ENCODE results near the gene OAS2. TPM values are rescaled to one million over a fixed set of nuclear protein-coding genes. Genes with fewer than 3 reads are reported as not detected.
"Not testable (repeated sequence)": the region's sequence is repeated elsewhere in the genome, so short reads cannot be mapped to it uniquely, and the experiment has no call there.

OAS2 gene
- total RNA-seq, 1 donor from 2014 or later = 4.8 TPM

DNA sequence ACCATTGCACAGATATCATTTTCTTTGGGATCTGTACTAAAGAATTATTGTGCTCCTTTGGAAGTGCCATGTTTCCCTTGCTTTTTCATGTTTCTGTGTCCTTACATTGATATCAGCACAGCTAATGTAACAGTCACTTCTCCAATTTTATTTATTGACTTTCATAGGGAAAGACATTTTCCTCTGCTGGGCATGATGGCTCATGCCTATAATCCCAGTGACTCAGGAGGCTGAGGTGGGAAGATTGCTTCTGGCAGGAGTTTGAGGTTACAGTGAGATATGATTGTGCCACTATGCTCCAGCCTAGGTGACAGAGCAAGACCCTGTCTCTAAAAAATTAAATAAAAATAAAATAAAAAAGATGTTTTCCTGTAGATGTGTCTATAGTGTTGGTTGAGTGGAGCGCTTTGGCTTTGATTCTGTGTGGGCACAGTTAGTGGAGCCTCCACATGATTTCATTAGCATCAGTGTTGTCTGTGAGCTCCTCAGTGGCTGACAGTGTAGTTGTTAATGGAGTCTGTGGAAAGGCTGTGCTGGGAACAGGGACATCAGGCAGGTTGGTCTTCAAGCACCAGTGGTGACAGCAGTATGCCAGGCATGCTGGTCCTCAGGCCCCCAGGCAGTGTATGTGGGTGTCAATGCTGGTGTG is 7.4 kb downstream of the OAS2 start:
- no peaks in the 10 kb centered on the region for H3K27me3 ChIP-seq (ENCODE audit: low read depth)
- no peaks in the 10 kb centered on the region for H3K4me1 ChIP-seq
- no peak for DNase-seq
- TF ChIP-seq, protein P1, sequence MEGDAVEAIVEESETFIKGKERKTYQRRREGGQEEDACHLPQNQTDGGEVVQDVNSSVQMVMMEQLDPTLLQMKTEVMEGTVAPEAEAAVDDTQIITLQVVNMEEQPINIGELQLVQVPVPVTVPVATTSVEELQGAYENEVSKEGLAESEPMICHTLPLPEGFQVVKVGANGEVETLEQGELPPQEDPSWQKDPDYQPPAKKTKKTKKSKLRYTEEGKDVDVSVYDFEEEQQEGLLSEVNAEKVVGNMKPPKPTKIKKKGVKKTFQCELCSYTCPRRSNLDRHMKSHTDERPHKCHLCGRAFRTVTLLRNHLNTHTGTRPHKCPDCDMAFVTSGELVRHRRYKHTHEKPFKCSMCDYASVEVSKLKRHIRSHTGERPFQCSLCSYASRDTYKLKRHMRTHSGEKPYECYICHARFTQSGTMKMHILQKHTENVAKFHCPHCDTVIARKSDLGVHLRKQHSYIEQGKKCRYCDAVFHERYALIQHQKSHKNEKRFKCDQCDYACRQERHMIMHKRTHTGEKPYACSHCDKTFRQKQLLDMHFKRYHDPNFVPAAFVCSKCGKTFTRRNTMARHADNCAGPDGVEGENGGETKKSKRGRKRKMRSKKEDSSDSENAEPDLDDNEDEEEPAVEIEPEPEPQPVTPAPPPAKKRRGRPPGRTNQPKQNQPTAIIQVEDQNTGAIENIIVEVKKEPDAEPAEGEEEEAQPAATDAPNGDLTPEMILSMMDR (IDR thresholded peaks at IDR 0.05; ENCODE audit: borderline replicate concordance) = no peak
- intact Hi-C loops (cut with micrococcal nuclease) = no loop called here
- peaks cover 38% of the 10 kb centered on the region for H3K9me3 ChIP-seq (replicated peaks)
- H3K4me3 ChIP-seq = no peak overlapping the region
- H3K36me3 ChIP-seq = peaks cover 2% of the 10 kb centered on the region
- H3K27ac ChIP-seq (replicated peaks) = no peak overlapping the region

DNA sequence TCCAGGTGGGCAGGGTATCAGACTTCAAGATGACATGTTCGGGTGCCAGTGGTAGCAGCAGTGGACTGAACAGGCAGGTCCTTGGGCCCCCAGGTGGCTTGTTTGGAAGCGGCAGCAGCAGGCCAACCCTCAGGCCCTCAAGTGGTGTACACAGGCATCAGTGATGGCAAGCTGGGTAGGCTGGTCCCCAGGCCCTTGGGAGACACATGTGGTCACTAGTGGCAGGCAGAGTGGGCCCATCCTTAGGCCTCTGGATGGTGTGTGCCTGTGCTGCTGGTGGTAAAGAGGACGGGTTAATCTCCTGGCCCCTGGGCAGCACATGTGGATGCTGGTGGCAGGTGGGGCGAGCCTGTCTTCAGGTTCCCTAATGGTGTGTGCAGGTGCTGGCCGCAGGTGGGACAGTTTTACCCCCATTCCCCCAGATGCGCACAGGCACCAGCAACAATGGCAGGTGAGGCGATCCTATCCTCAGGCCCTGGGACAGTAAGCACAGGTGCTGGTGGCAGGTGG is 8.0 kb downstream of the OAS2 start:
- Histone ChIP-seq H3K36me3 (peaks cover 5% of the 10 kb centered on the region), H3K9me3 (replicated peaks) (peaks cover 32% of the 10 kb centered on the region), H3K4me1 (no peaks in the 10 kb centered on the region), H3K27ac (replicated peaks) (no peak overlapping the region), H3K27me3 (ENCODE audit: low read depth) (no peaks in the 10 kb centered on the region), H3K4me3 (no peak overlapping the region)
- no peak for DNase-seq
- intact Hi-C loops (cut with micrococcal nuclease) = no loop called here
- TF ChIP-seq, protein P1 (IDR thresholded peaks at IDR 0.05; ENCODE audit: borderline replicate concordance) = no peak

DNA sequence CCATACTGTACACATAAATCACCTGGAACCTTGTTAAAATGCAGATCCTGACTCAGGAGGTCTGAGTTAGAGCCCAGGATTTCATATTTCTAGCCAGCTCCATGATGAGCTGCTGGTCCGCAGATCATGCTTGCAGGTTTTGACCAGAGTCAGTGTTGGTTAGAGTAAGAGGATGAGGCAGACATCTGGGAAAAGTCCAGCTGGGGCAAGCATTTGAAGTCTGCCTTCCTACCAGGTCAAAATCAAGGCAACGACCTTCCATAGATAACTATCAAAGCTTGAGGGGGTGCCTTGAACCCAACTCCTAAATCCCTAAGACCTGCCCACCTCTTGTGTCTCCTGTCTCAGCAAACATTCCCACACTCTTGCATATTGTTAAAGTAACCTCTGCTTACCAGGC is 9.2 kb downstream of the OAS2 start:
- Histone ChIP-seq H3K4me3 (no peak overlapping the region), H3K9me3 (replicated peaks) (peaks cover 20% of the 10 kb centered on the region), H3K4me1 (no peaks in the 10 kb centered on the region), H3K36me3 (peaks cover 5% of the 10 kb centered on the region), H3K27me3 (ENCODE audit: low read depth) (no peaks in the 10 kb centered on the region), H3K27ac (replicated peaks) (no peak overlapping the region)
- DNase-seq = no peak
- TF ChIP-seq, protein P1 (IDR thresholded peaks at IDR 0.05; ENCODE audit: borderline replicate concordance) = no peak
- intact Hi-C loops (cut with micrococcal nuclease) = no loop called here

DNA sequence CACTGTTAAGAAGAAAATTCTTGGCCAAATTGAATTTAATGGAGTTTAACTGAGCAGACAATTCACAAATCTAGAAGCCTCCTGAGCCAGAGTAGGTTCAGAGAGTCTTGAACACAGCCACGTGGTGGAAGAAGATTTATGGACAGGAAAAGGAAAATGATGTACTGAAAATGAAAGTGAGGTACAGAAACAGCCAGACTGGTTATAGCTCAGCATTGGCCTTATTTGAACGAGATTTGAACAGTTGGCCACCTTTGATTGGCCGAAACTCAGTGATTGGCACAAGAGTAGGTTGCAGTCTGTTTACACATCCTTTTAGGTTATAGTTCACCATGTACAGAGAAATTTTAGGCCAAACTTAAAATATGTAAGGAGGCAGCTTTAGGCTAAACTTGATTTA is 9.9 kb downstream of the OAS2 start:
- Histone ChIP-seq H3K4me1 (no peaks in the 10 kb centered on the region), H3K27ac (replicated peaks) (no peak overlapping the region), H3K9me3 (replicated peaks) (peaks cover 17% of the 10 kb centered on the region), H3K27me3 (ENCODE audit: low read depth) (no peaks in the 10 kb centered on the region), H3K4me3 (no peak overlapping the region), H3K36me3 (peaks cover 5% of the 10 kb centered on the region)
- DNase-seq = no peak
- TF ChIP-seq, protein P1 (IDR thresholded peaks at IDR 0.05; ENCODE audit: borderline replicate concordance) = no peak
- intact Hi-C loops (cut with micrococcal nuclease) = no loop called here

DNA sequence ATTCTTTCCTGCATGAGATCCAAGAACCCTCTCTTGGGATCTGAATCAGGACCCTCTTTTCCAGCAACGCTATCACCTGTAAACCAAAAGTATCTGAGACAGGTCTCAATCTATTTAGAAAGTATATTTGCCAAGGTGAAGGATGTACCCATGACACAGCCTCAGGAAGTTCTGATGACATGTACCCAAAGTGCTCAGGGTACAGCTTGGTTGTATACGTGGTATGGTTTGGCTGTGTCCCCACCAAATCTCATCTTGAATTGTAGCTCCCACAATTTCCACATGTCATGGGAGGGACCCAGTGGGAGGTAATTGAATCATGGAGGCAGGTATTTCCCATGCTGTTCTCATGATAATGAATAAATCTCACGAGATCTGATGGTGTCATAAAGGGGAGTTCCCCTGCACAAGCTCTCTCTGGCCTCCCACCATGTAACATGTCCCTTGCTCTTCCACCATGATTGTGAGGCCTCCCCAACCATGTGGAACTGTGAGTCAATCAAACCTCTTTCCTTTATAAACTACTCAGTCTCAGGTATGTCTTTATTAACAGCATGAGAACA is 10.6 kb downstream of the OAS2 start:
- H3K9me3 ChIP-seq (replicated peaks) = peaks cover 14% of the 10 kb centered on the region
- H3K36me3 ChIP-seq; H3K27ac ChIP-seq (replicated peaks); DNase-seq; H3K27me3 ChIP-seq (ENCODE audit: low read depth); H3K4me3 ChIP-seq; intact Hi-C loops (cut with micrococcal nuclease); H3K4me1 ChIP-seq: not testable (repeated sequence)

DNA sequence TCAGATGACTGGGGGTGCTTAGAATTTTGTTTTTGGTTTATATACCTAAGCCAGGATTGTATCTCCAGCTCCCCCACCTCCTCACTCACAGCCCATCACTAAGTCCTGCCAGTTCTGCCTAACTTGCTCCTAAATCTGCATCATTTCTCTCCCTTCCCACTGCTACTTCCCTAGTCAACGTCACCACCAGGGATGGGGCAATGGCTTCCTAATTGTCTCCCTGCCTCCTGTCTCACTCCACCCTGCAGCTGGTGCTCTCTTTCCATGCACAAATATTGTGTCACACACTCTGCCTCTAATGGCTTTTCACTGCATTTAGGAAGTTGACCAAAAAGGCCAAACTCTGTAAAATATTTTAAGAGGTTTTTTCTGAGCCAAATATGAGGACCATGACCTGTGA is 11.5 kb downstream of the OAS2 start:
- H3K27ac ChIP-seq (replicated peaks) = no peak overlapping the region
- H3K4me3 ChIP-seq = no peak overlapping the region
- H3K36me3 ChIP-seq = peaks cover 5% of the 10 kb centered on the region
- H3K9me3 ChIP-seq (replicated peaks) = peaks cover 5% of the 10 kb centered on the region
- TF ChIP-seq, protein P1 (IDR thresholded peaks at IDR 0.05; ENCODE audit: borderline replicate concordance) = no peak
- intact Hi-C loops (cut with micrococcal nuclease) = no loop called here
- no peak for DNase-seq
- H3K27me3 ChIP-seq (ENCODE audit: low read depth) = no peaks in the 10 kb centered on the region
- H3K4me1 ChIP-seq = no peaks in the 10 kb centered on the region

Measured in left ventricle myocardium inferior (tissue), 1 donor.